ENCODE measurements around the gene ROR2. TPM values are rescaled to one million over a fixed set of nuclear protein-coding genes. Genes with fewer than 3 reads are reported as not detected.

The ROR2 gene
- total and polyA plus RNA-seq, 2 experiments from 2014 or later: 7.1 to 12.9 TPM

GRCh38 chr9:91833096-91833877 is 116.7 kb downstream of the ROR2 start:
- Histone ChIP-seq H3K27me3 (replicated peaks; ENCODE audit: insufficient read depth) (no peaks in the 10 kb centered on the region), H3K79me2 (ENCODE audit: insufficient read depth) (peaks cover 6% of the 10 kb centered on the region; the same call in 1 of the 2 replicates), H3K9me3 (ENCODE audit: low read depth) (no peaks in the 10 kb centered on the region), H3K4me1 (ENCODE audit: insufficient read depth) (peaks cover 3% of the 10 kb centered on the region; the same call in 1 of the 2 replicates), H3K4me3 (no peak overlapping the region), H2AFZ (no peak overlapping the region), H3K36me3 (ENCODE audit: low read depth) (no peaks in the 10 kb centered on the region), H4K20me1 (ENCODE audit: insufficient read depth) (no peaks in the 10 kb centered on the region), H3K27ac (no peak overlapping the region), H3K9me2 (ENCODE audit: insufficient read depth) (no peaks in the 10 kb centered on the region), H3F3A (ENCODE audit: insufficient read depth) (no peaks in the 10 kb centered on the region), H3K9ac (no peak overlapping the region), H3K4me2 (ENCODE audit: unreplicated experiment) (no peak overlapping the region)
- DNase-seq: no peak
- in situ Hi-C loops (cut with MboI): no loop called here
- no peak for TF ChIP-seq EZH2phosphoT487 (IDR thresholded peaks at IDR 0.05; ENCODE audit: insufficient read depth, low read depth)
- WGBS, 2 experiments (ENCODE audit: low coverage in 1 of 2, low lambda C conversion rate in 2 of 2, missing lambda C conversion rate in 2 of 2): 87 to 89% methylated on average over 24 to 25 of the region's 25 CpGs

GRCh38 chr9:91832322-91832721 is 117.7 kb downstream of the ROR2 start:
- DNase-seq: no peak
- Histone ChIP-seq H3K79me2 (ENCODE audit: insufficient read depth) (peaks cover 4% of the 10 kb centered on the region; the same call in 1 of the 2 replicates), H3K4me1 (ENCODE audit: insufficient read depth) (peaks cover 3% of the 10 kb centered on the region; the same call in 1 of the 2 replicates), H3K36me3 (ENCODE audit: low read depth) (no peaks in the 10 kb centered on the region), H4K20me1 (ENCODE audit: insufficient read depth) (no peaks in the 10 kb centered on the region), H3K9me3 (ENCODE audit: low read depth) (no peaks in the 10 kb centered on the region), H3K9ac (no peak overlapping the region), H3K9me2 (ENCODE audit: insufficient read depth) (no peaks in the 10 kb centered on the region), H3K27ac (no peak overlapping the region), H2AFZ (no peak overlapping the region), H3F3A (ENCODE audit: insufficient read depth) (no peaks in the 10 kb centered on the region), H3K4me3 (no peak overlapping the region), H3K27me3 (replicated peaks; ENCODE audit: insufficient read depth) (no peaks in the 10 kb centered on the region), H3K4me2 (ENCODE audit: unreplicated experiment) (no peak overlapping the region)
- 86 to 93% methylated on average over 7 of the region's 7 CpGs for WGBS, 2 experiments (ENCODE audit: low coverage in 1 of 2, low lambda C conversion rate in 2 of 2, missing lambda C conversion rate in 2 of 2)
- in situ Hi-C loops (cut with MboI): no loop called here
- TF ChIP-seq EZH2phosphoT487 (IDR thresholded peaks at IDR 0.05; ENCODE audit: insufficient read depth, low read depth) (no peak), EZH2 (IDR thresholded peaks at IDR 0.05; ENCODE audit: insufficient read depth, poor library complexity, severe bottlenecking) (no peak)

- no peaks in the 10 kb centered on the region for H3K79me2 ChIP-seq (ENCODE audit: insufficient read depth)
- no peak for TF ChIP-seq EZH2phosphoT487 (IDR thresholded peaks at IDR 0.05; ENCODE audit: insufficient read depth, low read depth)
- TF ChIP-seq EZH2 (IDR thresholded peaks at IDR 0.05; ENCODE audit: insufficient read depth, poor library complexity, severe bottlenecking): no peak
- H3K4me3 ChIP-seq: no peak overlapping the region
- H3K36me3 ChIP-seq (ENCODE audit: low read depth): no peaks in the 10 kb centered on the region
- no peaks in the 10 kb centered on the region for H3K27me3 ChIP-seq (replicated peaks; ENCODE audit: insufficient read depth)
- H4K20me1 ChIP-seq (ENCODE audit: insufficient read depth): no peaks in the 10 kb centered on the region
- 81 to 83% methylated on average over 8 of the region's 8 CpGs for WGBS, 2 experiments (ENCODE audit: low coverage in 1 of 2, low lambda C conversion rate in 2 of 2, missing lambda C conversion rate in 2 of 2)
- no peaks in the 10 kb centered on the region for H3K9me2 ChIP-seq (ENCODE audit: insufficient read depth)
- in situ Hi-C loops (cut with MboI): no loop called here
- no peaks in the 10 kb centered on the region for H3K9me3 ChIP-seq (ENCODE audit: low read depth)
- DNase-seq: no peak
- H3K4me1 ChIP-seq (ENCODE audit: insufficient read depth): peaks cover 33% of the 10 kb centered on the region
- H3K4me2 ChIP-seq (ENCODE audit: unreplicated experiment): no peak overlapping the region
- no peak overlapping the region for H2AFZ ChIP-seq
- no peak overlapping the region for H3K9ac ChIP-seq
- H3K27ac ChIP-seq: peak overlapping the region; percentile 83; the same call in 1 of the 2 replicates
- peaks cover 19% of the 10 kb centered on the region; the same call in 1 of the 2 replicates for H3F3A ChIP-seq (ENCODE audit: insufficient read depth)
Observed at GRCh38 chr9:91825866-91826265, 124.2 kb downstream of the ROR2 start.

- WGBS, 2 experiments (ENCODE audit: low coverage in 1 of 2, low lambda C conversion rate in 2 of 2, missing lambda C conversion rate in 2 of 2): 0% methylated on average over 4 of the region's 4 CpGs
- peak overlapping the region; percentile 42 for H2AFZ ChIP-seq
- H3K4me2 ChIP-seq (ENCODE audit: unreplicated experiment): peak overlapping the region; percentile 84
- H3K9me2 ChIP-seq (ENCODE audit: insufficient read depth): no peaks in the 10 kb centered on the region
- H3K9ac ChIP-seq: peak overlapping the region; percentile 76
- peaks cover 33% of the 10 kb centered on the region for H3K4me1 ChIP-seq (ENCODE audit: insufficient read depth)
- H3K36me3 ChIP-seq (ENCODE audit: low read depth): no peaks in the 10 kb centered on the region
- no peaks in the 10 kb centered on the region for H3K79me2 ChIP-seq (ENCODE audit: insufficient read depth)
- no peaks in the 10 kb centered on the region for H4K20me1 ChIP-seq (ENCODE audit: insufficient read depth)
- DNase-seq: peak; percentile 89
- in situ Hi-C loops (cut with MboI): no loop called here
- H3K27me3 ChIP-seq (replicated peaks; ENCODE audit: insufficient read depth): no peaks in the 10 kb centered on the region
- no peaks in the 10 kb centered on the region for H3K9me3 ChIP-seq (ENCODE audit: low read depth)
- H3K4me3 ChIP-seq: peak overlapping the region; percentile 47
- TF ChIP-seq EZH2phosphoT487 (IDR thresholded peaks at IDR 0.05; ENCODE audit: insufficient read depth, low read depth) (no peak), EZH2 (IDR thresholded peaks at IDR 0.05; ENCODE audit: insufficient read depth, poor library complexity, severe bottlenecking) (no peak)
- peak overlapping the region; percentile 83 for H3K27ac ChIP-seq
- H3F3A ChIP-seq (ENCODE audit: insufficient read depth): peaks cover 19% of the 10 kb centered on the region; the same call in 1 of the 2 replicates
Observed at GRCh38 chr9:91825422-91825821, 124.6 kb downstream of the ROR2 start.

Data from GM23248 (cell line).